HepG2 (cell line): ENCODE data around the gene VDR. TPM values are rescaled to one million over a fixed set of nuclear protein-coding genes. Genes with fewer than 3 reads are reported as not detected.

Experiments used
- AHDC1 ChIP-seq: sonication (generic); formaldehyde crosslinking; IDR thresholded peaks from 2 replicates; pipeline ENCODE4 v1.5.1; 2020; ENCODE audit warnings: mild to moderate bottlenecking, missing genetic modification reagents, borderline replicate concordance
- DMAP1 ChIP-seq: IDR thresholded peaks from 2 replicates; pipeline ENCODE4 v1.6.1; 2016
- FOXM1 ChIP-seq: sonication (generic); formaldehyde crosslinking; IDR thresholded peaks from 2 replicates; pipeline ENCODE4 v1.5.0; 2020; ENCODE audit warnings: missing genetic modification reagents
- MEF2D ChIP-seq: sonication (generic); formaldehyde crosslinking; IDR thresholded peaks from 2 replicates; pipeline ENCODE4 v1.5.1; 2020; ENCODE audit warnings: mild to moderate bottlenecking, missing genetic modification reagents
- NAIF1 ChIP-seq: sonication (generic); formaldehyde crosslinking; IDR thresholded peaks from 2 replicates; pipeline ENCODE4 v1.5.0; 2020; ENCODE audit warnings: mild to moderate bottlenecking, missing genetic modification reagents, borderline replicate concordance
- NCOA2 ChIP-seq: sonication (generic); formaldehyde crosslinking; IDR thresholded peaks from 2 replicates; pipeline ENCODE4 v1.8.0; 2022; ENCODE audit warnings: inconsistent platforms
- NFKBIZ ChIP-seq: IDR thresholded peaks from 2 replicates; pipeline ENCODE4 v1.6.1; 2018; ENCODE audit warnings: missing genetic modification reagents, missing compliant biosample characterization
- SOX6 ChIP-seq, 2 experiments: fragments of 450-650 bp in 1 of 2; sonication (generic) in 1 of 2; formaldehyde crosslinking in 1 of 2; IDR thresholded peaks; 2 replicates each; pipeline versions ENCODE4 v1.4.0 to v1.6.1; 2017 to 2020; ENCODE audit warnings: antibody characterized with exemption in 1 of 2, mild to moderate bottlenecking in 1 of 2, missing genetic modification reagents in 1 of 2
- TFE3 ChIP-seq: IDR thresholded peaks from 2 replicates; pipeline ENCODE4 v1.6.1; 2016
- TSC22D2 ChIP-seq: sonication (generic); formaldehyde crosslinking; IDR thresholded peaks from 2 replicates; pipeline ENCODE4 v1.5.1; 2020; ENCODE audit warnings: missing genetic modification reagents, mild to moderate bottlenecking, borderline replicate concordance
- YEATS2 ChIP-seq: sonication (generic); formaldehyde crosslinking; IDR thresholded peaks from 2 replicates; pipeline ENCODE4 v1.4.0; 2020; ENCODE audit warnings: missing genetic modification reagents, borderline replicate concordance
- ZBTB7B ChIP-seq: sonication (generic); formaldehyde crosslinking; IDR thresholded peaks from 2 replicates; pipeline ENCODE4 v1.4.0; 2020; ENCODE audit warnings: missing genetic modification reagents
- ZNF414 ChIP-seq: sonication (generic); formaldehyde crosslinking; IDR thresholded peaks from 2 replicates; pipeline ENCODE4 v1.5.0; 2020; ENCODE audit warnings: missing genetic modification reagents
- ZNF619 ChIP-seq: sonication (generic); formaldehyde crosslinking; IDR thresholded peaks from 2 replicates; pipeline ENCODE4 v1.4.0; 2020; ENCODE audit warnings: mild to moderate bottlenecking, missing genetic modification reagents
- ZSCAN5A ChIP-seq: sonication (generic); formaldehyde crosslinking; IDR thresholded peaks from 2 replicates; pipeline ENCODE4 v1.8.0; 2022; ENCODE audit warnings: mild to moderate bottlenecking, missing genetic modification reagents, borderline replicate concordance
- polyA plus RNA-seq, 8 experiments: library from polyadenylated mRNA; depleted of rRNA in 3 of 8; stranded (reverse) in 7 of 8; unstranded in 1 of 8; fragments of >200 nt; fragmentation: Illumina TruSeq in 4 of 8; extraction: Trizol in 4 of 8; gene quantifications; 2 replicates each; pipeline versions ENCODE4 v1.2.1 to v1.2.3, GENCODE V29; 2011 to 2016; ENCODE audit warnings: low read depth in 4 of 8, missing spikeins in 1 of 8, mixed read lengths in 1 of 8; ENCODE audit not compliant: insufficient read depth in 1 of 8
- total RNA-seq, 5 experiments: library from RNA; depleted of rRNA; stranded (reverse); fragments of >200 nt; fragmentation: Illumina TruSeq; extraction: Trizol; gene quantifications; 2 replicates each; pipeline ENCODE4 v1.2.3, GENCODE V29; 2016; ENCODE audit warnings: low read depth in 1 of 5

The VDR gene
- total and polyA plus RNA-seq, 2 of the 13 experiments (the other 11 are each of a cell fraction or from before 2014, with no cell fraction given) = 0.08 to 0.33 TPM

- TF ChIP-seq DMAP1 (CRISPR knock-in tag) (0 out of 2 replicates have a peak, but pooled peaks have one; percentile 10), SOX6 (IDR thresholded peaks at IDR 0.05) (no peak), SOX6 (CRISPR knock-in tag; IDR thresholded peaks at IDR 0.05) (peak; percentile 38; the same call in 1 of the 2 replicates), AHDC1 (peak; percentile 44; the same call in 1 of the 2 replicates), TSC22D2 (no peak; the same call in 1 of the 2 replicates), ZNF414 (CRISPR knock-in tag) (peak; percentile 37; the same call in 1 of the 2 replicates), ZBTB7B (peak; percentile 22; the same call in 1 of the 2 replicates), TFE3 (CRISPR knock-in tag) (0 out of 2 replicates have a peak, but pooled peaks have one; percentile 37), NAIF1 (peak; percentile 38; the same call in 1 of the 2 replicates), ZNF619 (no peak), NFKBIZ (CRISPR knock-in tag) (0 out of 2 replicates have a peak, but pooled peaks have one; percentile 16), MEF2D (peak; percentile 82), NCOA2 (CRISPR knock-in tag) (peak; percentile 57; the same call in 1 of the 2 replicates), FOXM1 (CRISPR knock-in tag) (no peak), YEATS2 (peak; percentile 34; the same call in 1 of the 2 replicates), ZSCAN5A (CRISPR knock-in tag) (no peak)
Observed at GRCh38 chr12:47949441-47950341, 44.9 kb upstream of the VDR start (continued).
